PFSK-1 (cell line): ENCODE measurements around the gene FGF14.

Experiments used
- FOXP2 ChIP-seq: optimal IDR thresholded peaks from 2 replicates; pipeline ENCODE3; 2011; ENCODE audit warnings: borderline replicate concordance, control low read depth, inconsistent platforms; ENCODE audit not compliant: insufficient read depth; ENCODE audit errors: extremely low read length, extremely low read depth
- POLR2AphosphoS5 ChIP-seq: IDR thresholded peaks from 2 replicates; pipeline ENCODE4 v1.6.1; 2012; ENCODE audit warnings: low read depth, mild to moderate bottlenecking, control low read depth, low read length, moderate library complexity
- REST ChIP-seq, 2 experiments: IDR thresholded peaks; 2 replicates each; pipeline versions ENCODE4 v1.6.1 to v1.8.0; 2011 to 2012; ENCODE audit warnings: low read depth in 2 of 2, low read length in 2 of 2, control low read depth in 1 of 2, inconsistent platforms in 1 of 2, mild to moderate bottlenecking in 1 of 2, moderate library complexity in 1 of 2; ENCODE audit not compliant: insufficient read depth in 1 of 2
- SIN3A ChIP-seq: IDR thresholded peaks from 2 replicates; pipeline ENCODE4 v1.6.1; 2012; ENCODE audit warnings: mild to moderate bottlenecking, low read length, moderate library complexity, borderline replicate concordance; ENCODE audit not compliant: insufficient read depth
- TAF1 ChIP-seq: IDR thresholded peaks from 2 replicates; pipeline ENCODE4 v1.6.1; 2012; ENCODE audit warnings: low read length, control low read depth, borderline replicate concordance; ENCODE audit not compliant: insufficient read depth

Gene FGF14

GRCh38 chr13:101711307-101712025, 690.4 kb downstream of the FGF14 start:
- TF ChIP-seq SIN3A = no peak
- no peak for TF ChIP-seq TAF1
- no peak for TF ChIP-seq REST (IDR thresholded peaks at IDR 0.05; ENCODE audit: insufficient read depth in 1 of 2, low read depth in 2 of 2, low read length in 2 of 2)
- TF ChIP-seq FOXP2 = no peak
- no peak for TF ChIP-seq POLR2AphosphoS5

- TF ChIP-seq TAF1 (no peak), SIN3A (no peak), POLR2AphosphoS5 (no peak), FOXP2 (no peak), REST (IDR thresholded peaks at IDR 0.05; ENCODE audit: insufficient read depth in 1 of 2, low read depth in 2 of 2, low read length in 2 of 2) (no peak)
These were observed 691.9 kb downstream of the FGF14 start for GRCh38 chr13:101709952-101710351.

GRCh38 chr13:101708115-101708514, 693.7 kb downstream of the FGF14 start:
- TF ChIP-seq REST (IDR thresholded peaks at IDR 0.05; ENCODE audit: insufficient read depth in 1 of 2, low read depth in 2 of 2, low read length in 2 of 2) = no peak
- no peak for TF ChIP-seq POLR2AphosphoS5
- TF ChIP-seq FOXP2 = no peak
- no peak for TF ChIP-seq SIN3A
- TF ChIP-seq TAF1 = no peak

- TF ChIP-seq POLR2AphosphoS5 = no peak
- TF ChIP-seq SIN3A = no peak
These were observed 694.2 kb downstream of the FGF14 start for GRCh38 chr13:101707659-101708058.

GRCh38 chr13:101706651-101707050, 695.2 kb downstream of the FGF14 start:
- TF ChIP-seq SIN3A (no peak), REST (IDR thresholded peaks at IDR 0.05; ENCODE audit: insufficient read depth in 1 of 2, low read depth in 2 of 2, low read length in 2 of 2) (no peak), TAF1 (no peak), FOXP2 (no peak), POLR2AphosphoS5 (no peak)
